GM12872 (cell line): ENCODE measurements around the gene GLUL.

Experiments used
- TF ChIP-seq, protein P1 (sequence below): IDR thresholded peaks from 3 replicates; pipeline ENCODE4 v1.5.1; 2011; ENCODE audit warnings: low read depth, mild to moderate bottlenecking, low read length, moderate library complexity; ENCODE audit not compliant: insufficient read depth

The GLUL gene

GRCh38 chr1:182359645-182360044 is 31.9 kb downstream of the GLUL start:
- TF ChIP-seq, protein P1, sequence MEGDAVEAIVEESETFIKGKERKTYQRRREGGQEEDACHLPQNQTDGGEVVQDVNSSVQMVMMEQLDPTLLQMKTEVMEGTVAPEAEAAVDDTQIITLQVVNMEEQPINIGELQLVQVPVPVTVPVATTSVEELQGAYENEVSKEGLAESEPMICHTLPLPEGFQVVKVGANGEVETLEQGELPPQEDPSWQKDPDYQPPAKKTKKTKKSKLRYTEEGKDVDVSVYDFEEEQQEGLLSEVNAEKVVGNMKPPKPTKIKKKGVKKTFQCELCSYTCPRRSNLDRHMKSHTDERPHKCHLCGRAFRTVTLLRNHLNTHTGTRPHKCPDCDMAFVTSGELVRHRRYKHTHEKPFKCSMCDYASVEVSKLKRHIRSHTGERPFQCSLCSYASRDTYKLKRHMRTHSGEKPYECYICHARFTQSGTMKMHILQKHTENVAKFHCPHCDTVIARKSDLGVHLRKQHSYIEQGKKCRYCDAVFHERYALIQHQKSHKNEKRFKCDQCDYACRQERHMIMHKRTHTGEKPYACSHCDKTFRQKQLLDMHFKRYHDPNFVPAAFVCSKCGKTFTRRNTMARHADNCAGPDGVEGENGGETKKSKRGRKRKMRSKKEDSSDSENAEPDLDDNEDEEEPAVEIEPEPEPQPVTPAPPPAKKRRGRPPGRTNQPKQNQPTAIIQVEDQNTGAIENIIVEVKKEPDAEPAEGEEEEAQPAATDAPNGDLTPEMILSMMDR, result no peak

DNA sequence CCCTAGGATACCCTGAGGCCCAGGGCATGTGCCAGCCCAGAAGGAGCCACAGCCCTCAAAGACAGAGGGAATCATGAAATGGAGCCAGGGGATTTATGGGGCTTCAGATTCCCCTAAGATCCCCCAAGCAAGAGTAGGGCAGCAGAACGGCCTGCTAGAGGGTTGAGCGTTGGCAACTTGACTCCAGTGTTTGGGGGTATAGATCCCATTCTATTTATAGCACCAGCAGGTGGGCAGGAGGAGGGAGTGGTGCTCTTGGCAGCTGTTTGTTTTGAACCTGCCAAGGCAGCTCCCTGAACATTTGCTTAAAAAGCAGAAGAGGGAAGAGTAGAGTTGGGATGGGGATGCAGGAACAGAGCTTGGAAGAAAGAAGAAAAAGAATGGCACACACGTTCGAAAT is 33.7 kb downstream of the GLUL start:
- TF ChIP-seq, protein P1, result no peak

- TF ChIP-seq, protein P1, result no peak
Measured at GRCh38 chr1:182357171-182357570, 34.4 kb downstream of the GLUL start.

DNA sequence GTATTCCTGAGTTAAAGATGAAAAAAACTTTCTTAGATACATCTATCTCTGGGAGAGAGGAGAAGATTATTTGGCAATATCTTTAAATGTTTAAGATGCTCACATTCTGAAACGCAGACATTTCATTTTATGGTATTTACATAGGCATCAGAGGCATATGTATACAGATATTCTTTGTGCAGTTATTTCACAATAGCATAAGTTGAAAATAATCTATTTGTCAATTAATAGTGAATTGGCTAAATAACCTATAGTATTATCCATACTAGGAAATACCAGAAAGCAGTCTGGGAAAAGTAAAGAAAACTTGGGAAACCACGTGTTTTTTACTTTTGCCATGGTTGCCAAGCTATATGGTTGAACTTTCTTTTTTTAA is 35.9 kb downstream of the GLUL start:
- TF ChIP-seq, protein P1, result no peak

DNA sequence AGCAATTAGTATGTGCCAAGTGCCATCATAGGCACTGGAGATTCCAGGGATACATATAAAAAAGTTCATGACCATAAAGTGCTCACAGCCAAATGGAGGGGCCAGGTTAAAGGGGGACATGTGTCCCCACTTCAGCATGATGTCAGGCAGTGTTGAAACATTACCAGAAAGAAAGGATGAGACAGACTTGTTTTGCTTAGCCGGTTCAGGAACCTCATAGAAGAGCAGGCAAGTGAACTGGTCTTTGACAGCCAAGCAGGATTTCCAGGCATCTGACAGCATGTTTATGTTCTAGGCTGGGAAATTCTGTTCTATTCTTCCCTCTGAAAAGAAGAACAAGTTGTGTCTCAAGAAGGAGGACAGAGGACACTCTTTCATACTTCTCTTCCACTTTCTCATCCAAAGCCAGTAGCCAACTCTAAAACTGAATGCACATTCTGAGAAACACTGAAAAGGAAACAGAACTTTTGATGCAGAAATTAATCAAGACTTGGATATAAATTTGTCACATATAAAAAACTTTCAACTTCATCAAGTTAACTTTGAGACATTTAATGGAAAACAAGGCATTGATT is 39.7 kb downstream of the GLUL start:
- TF ChIP-seq, protein P1, result no peak

DNA sequence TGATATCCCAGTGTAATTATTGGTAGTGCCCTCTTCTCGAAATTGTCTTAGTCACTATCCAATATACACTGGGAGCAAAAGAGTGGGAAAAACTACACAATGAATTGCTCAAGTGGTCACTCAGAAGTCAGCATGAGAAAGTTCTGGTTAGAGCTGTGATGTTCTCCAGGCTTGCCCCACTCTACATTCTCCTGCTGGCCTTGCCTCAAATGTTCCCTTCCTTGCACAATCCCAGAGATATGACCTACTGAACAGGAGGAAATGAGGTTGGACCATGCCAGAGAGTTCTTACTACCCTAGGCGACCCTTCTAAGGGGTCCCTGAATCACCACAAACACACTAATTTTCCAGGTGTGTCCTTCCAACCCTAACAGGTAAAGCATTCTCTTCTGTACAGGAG is 40.8 kb downstream of the GLUL start:
- TF ChIP-seq, protein P1, result no peak

GRCh38 chr1:182348961-182349747 is 42.4 kb downstream of the GLUL start:
- TF ChIP-seq, protein P1, result no peak
